Measurements from ENCODE around the gene CLCN4.

DNA sequence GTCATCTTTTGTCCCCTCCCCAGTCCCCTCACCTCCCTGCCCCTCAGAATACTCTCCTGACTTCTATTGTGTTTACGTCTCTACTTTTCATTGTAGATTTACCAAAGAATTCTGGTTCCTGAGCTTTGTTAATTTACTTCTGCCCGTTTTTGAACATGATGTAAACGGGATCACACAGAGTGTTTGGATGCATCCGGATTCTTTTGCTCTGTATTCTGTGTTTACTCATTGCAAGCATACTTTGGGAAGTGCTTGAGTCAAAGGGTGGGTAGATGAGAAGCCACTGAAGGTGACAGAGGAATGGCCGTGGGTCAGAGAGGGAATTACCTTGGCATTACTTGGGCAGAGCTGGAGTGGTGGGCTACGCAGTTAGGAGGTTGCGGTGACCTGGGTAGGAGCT, 18.0 kb downstream of the CLCN4 start:
- no peak for TF ChIP-seq POLR2AphosphoS5 (IDR thresholded peaks at IDR 0.05; ENCODE audit: insufficient read depth in 1 of 2, low read depth in 1 of 2)
- no peak for TF ChIP-seq CTCF (IDR thresholded peaks at IDR 0.05)
- no peak for TF ChIP-seq POLR2A (IDR thresholded peaks at IDR 0.05)

All from vagina (tissue), 2 donors.